IPS-11a (cell line): ENCODE results near the gene PLCG2.
"Not testable (repeated sequence)": the region's sequence is repeated elsewhere in the genome, so short reads cannot be mapped to it uniquely, and the experiment has no call there.

Experiments
- H3K4me3 ChIP-seq: one replicate; pipeline ENCODE4 v1.5.1; 2013; ENCODE audit warnings: low read depth, low read length, control low read depth

The PLCG2 gene

GRCh38 chr16:81786868-81787267 lies 7.8 kb downstream of the PLCG2 start:
- H3K4me3 ChIP-seq, result no peak overlapping the region

- no peak overlapping the region for H3K4me3 ChIP-seq
Observed at GRCh38 chr16:81787659-81788058, 8.6 kb downstream of the PLCG2 start.

GRCh38 chr16:81790277-81790676 lies 11.2 kb downstream of the PLCG2 start:
- H3K4me3 ChIP-seq, result no peak overlapping the region

- H3K4me3 ChIP-seq, result no peak overlapping the region
Observed at GRCh38 chr16:81790830-81791435, 11.8 kb downstream of the PLCG2 start.

DNA sequence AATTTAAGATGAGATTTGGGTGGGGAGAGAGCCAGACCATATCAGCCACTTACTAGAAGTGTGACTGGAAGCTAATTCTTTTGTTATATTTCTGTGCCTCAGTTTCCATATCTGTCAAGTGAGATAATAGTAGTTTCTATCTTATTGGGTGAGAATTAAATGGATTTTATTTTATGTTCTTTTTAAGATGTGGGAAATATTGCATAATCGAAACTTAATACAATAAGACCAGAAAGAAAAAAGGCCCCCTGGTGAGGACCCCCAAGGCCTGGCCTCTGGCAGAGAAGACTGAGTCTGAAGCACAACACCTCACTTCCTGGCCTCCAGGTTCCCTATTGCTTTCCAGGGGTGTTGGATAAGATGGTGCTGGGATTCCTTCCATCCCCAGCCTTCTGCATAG lies 13.7 kb downstream of the PLCG2 start:
- no peak overlapping the region for H3K4me3 ChIP-seq

DNA sequence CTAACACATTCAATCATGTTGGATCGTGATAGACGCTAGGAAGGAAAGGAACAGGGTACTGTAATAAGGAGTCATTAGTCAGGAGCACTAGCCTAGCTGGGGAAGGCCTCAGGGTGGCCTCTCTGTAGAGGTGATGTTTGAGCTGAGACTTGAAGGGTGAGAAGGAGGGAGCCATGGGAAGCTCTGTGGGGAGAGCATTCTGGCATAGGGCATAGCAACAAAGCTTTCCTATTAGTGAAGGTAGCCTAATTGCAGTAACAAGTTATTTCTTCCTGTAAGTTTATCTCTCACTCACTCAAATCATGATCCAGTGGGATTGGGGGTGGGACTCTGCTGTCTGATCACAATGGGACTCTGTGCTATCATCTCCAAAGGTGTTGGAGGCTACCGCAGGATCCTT lies 16.1 kb downstream of the PLCG2 start:
- no peak overlapping the region for H3K4me3 ChIP-seq

GRCh38 chr16:81796035-81796434 lies 16.9 kb downstream of the PLCG2 start:
- H3K4me3 ChIP-seq, result no peak overlapping the region

GRCh38 chr16:81796583-81797346 lies 17.7 kb downstream of the PLCG2 start:
- no peak overlapping the region for H3K4me3 ChIP-seq

DNA sequence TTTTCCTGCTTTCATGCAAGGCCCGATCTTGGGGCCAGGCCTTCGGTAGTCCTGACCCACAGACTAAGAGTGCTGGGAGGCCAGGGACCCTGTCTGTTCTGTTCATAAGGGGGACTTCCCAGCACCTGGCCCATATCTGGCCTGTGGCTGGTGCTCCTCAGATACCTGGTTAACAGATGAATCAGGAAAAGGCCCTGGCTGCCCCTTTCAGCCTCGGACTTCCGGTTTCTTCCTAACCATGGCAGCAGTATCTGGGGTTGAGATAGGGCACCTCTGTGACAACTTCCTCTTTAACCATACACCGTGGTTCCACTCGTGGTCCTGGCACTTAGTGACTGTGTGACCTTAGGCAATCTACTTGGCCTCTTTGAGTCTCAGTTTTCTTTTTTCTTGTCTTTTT lies 18.4 kb downstream of the PLCG2 start:
- H3K4me3 ChIP-seq, result no peak overlapping the region

DNA sequence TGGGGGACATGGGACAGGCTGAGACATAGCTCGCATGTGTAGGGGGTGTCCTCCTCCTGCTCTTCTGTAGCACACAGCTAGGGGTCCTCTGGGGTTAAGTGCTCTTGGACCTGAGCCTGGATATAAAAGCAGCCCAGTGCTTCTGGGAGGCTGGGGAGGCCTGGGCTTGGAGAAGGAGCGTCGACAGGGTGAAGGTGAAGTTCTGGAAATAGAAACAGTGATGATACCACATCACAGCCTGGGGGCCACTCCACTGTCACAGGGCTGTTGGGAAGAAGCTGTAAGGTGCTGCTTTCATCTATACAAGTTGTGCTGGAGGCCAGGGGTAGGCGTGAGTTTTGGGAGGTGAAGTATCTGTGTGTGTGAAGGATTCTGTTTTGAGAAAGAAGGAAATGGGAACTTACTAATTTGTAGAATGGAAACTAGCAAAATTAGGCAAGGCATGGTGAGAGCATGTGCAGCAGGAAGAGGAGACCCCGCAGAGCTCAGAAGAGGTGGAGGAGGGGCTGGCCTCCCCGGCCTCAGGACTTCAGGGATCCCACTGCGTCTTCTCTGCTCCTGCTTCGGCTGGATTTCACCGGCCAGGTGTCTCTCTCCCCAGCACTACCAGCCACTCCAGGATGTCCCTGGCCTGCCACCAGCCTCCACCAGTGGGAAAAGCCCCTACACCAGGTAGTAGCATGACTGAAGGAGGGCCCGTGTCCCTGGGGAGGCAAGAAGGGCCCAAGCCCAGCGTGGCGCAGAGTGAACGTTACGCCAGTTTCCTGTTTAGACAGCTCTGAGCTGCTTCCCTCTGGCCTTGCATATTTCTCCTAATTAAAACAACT lies 19.4 kb downstream of the PLCG2 start:
- no peak overlapping the region for H3K4me3 ChIP-seq

- no peak overlapping the region for H3K4me3 ChIP-seq
Observed at GRCh38 chr16:81799138-81799504, 20.0 kb downstream of the PLCG2 start.

- not testable (repeated sequence) for H3K4me3 ChIP-seq
Observed at GRCh38 chr16:81801724-81802123, 22.6 kb downstream of the PLCG2 start.

DNA sequence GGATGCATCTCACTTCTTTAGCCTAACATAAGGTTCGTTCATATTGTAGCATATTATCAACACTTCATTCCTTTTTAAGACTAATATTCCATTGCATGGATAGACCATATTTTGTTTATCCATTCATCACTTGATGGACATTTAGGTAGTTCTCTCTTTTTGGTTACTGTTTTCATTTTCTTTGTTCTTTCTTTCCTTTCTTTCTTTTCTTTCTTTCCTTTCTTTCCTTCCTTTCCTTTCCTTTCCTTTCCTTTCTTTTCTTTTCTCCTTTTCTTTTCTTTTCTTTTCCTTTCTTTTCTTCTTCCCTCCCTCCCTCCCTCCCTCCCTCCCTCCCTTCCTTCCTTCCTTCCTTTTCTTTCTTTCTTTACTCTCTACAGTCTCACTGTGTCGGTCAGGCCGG lies 24.2 kb downstream of the PLCG2 start:
- no peak overlapping the region for H3K4me3 ChIP-seq

DNA sequence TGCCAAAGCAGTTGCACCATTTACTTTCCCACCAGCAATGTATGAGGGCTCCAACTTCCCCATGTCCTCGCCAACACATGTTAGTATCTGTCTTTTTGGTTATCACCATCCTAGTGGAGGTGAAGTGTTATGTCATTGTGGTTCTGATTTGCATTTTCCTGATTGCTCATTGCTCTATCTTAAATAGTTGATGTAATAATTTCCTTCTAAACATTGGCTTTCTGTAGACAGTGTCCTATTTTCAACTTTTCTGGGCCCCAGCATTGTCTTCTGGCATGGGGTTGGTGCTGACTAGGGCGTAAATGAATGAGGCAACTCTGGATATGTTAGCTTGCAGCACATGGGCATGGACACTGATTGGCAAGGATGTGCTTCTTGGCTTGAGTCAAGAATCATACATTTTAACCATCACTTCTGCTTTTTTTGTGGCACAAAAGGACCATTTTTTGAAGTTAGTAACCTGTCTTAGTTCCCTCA lies 25.1 kb downstream of the PLCG2 start:
- no peak overlapping the region for H3K4me3 ChIP-seq

- H3K4me3 ChIP-seq, result no peak overlapping the region
Observed at GRCh38 chr16:81806696-81807095, 27.6 kb downstream of the PLCG2 start.

- H3K4me3 ChIP-seq, result no peak overlapping the region
Observed at GRCh38 chr16:81807767-81808358, 28.8 kb downstream of the PLCG2 start.

DNA sequence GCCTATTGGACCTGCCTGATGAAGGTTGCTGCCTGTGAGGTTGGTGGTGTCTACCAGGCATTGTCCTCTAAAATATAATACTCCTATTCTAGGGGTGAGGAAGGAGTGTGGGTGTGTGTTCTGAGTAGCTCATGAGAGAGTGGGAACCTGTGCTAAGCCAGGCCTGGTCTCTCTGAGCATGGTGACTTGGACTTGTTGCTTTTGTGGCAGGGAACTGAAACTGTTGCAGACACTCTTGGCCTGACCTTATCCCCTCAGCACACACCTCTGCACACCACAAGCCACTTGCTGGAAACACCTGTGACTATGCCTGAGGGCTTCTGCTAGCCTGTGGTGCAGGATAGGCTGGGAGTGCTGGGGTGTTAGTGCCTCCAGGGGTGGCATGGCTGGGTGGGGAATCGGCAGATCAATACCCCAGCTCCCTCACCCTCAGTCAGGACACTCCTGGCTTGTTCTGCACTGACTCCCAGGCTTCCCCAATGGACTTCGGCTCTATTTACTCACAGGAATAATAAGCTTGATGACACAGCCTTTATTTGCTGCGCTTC lies 29.9 kb downstream of the PLCG2 start:
- no peak overlapping the region for H3K4me3 ChIP-seq

DNA sequence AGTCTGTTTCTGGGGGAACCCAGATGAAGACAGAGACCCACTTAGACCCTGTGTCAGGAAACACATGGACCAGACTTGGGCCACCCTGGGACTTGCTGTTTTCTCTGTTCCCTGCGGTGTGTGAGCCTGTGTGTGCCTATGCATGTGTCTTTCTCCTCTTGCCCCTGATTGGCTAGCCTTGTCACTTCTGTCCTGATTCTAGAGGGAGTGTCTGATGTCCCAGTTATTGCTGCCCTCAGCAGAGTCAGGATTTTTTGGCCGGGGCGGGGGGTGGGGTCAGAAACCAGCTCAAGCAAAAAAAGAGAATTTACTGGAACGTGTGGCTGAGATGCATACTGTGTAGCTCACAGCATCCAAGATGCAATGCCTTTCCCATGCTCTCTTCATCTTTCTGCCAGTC lies 30.5 kb downstream of the PLCG2 start:
- no peak overlapping the region for H3K4me3 ChIP-seq

DNA sequence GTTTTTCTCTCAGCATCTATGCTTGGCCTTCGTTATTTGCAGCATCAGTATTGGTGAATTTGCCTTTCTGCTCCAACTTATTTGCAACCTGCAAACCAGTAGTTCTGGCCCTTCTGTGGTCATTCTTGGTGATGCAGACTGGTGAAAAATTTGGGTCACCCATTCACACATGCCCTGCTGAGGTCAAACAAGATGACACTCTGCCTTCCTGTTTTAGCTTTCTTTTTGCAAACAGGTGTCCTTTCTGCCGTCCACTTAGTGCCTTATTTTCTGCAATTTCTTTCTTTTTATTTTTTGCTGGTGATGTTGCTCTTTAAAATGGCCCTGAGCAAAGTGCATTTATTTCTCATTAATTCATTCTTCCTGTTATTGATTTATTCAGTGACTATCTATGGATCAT lies 31.3 kb downstream of the PLCG2 start:
- H3K4me3 ChIP-seq, result no peak overlapping the region

DNA sequence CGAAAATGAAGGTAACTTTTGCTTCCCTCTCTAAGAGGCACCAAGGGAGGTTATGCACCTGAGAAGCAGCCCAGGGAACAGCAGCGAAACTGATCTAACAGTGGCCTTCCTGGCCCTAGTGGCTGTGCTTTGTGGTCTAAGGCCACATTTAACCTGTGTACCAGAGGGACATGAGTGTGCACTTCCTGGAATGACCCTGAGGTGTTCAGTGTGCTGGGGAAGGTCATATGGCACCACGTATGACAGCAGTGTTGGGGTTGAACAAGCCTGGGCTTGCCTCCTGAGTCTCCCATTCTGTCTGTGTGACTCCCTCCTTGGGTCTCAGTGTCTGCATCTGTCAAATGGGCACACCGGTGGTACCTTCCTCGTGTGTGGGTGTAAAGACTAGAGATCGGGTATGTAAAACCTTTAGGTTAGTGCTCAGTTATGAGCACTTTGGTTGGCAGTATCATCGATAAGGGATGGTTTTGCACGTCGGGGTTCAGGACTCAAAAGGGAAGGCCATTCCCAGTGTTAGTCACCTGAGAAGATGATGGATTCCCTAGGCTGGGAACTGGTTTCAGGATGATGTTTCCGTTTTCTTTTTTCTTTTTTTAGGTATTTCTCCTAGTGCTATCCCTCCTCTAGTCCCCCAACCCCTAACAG lies 31.9 kb downstream of the PLCG2 start:
- no peak overlapping the region for H3K4me3 ChIP-seq

DNA sequence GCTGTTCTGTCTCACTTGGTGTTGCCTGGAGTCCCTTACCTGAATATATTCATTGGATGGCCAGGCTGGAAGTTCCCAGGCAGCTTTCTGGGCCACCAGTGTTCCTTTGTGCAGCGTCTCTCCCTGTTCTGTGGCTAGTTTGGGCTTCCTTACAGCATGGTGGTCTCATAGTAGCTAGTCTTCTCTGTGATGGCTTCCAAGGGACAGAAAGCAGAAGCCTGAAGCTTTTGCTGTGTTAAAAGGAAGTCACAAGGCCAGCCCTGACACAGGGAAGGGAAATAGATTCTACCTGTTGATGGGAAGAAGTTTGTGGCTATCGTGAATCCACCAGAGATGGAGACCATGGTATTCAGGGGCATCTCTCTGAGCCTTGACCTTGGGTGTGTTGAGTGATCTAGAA lies 34.6 kb downstream of the PLCG2 start:
- H3K4me3 ChIP-seq, result no peak overlapping the region
